NT2/D1 (cell line): ENCODE results near the gene SCYL2.
"Not testable (repeated sequence)": the region's sequence is repeated elsewhere in the genome, so short reads cannot be mapped to it uniquely, and the experiment has no call there.

Experiments
- DNase-seq: peaks from one replicate; pipeline ENCODE4 v3.0.0-alpha.2; 2011; ENCODE audit warnings: low read depth, low spot score
- H3K27me3 ChIP-seq: 2 replicates; pipeline ENCODE4 v1.6.0; 2011; ENCODE audit warnings: mild to moderate bottlenecking; ENCODE audit not compliant: insufficient read length, insufficient read depth
- H3K36me3 ChIP-seq: 2 replicates; pipeline ENCODE4 v1.6.1; 2011; ENCODE audit warnings: mild to moderate bottlenecking, low read length, mixed read lengths; ENCODE audit not compliant: insufficient read depth, insufficient read length
- H3K4me1 ChIP-seq: 2 replicates; pipeline ENCODE4 v1.5.1; 2011; ENCODE audit not compliant: insufficient read depth, insufficient read length
- H3K4me3 ChIP-seq: 2 replicates; pipeline ENCODE4 v1.5.1; 2011; ENCODE audit warnings: low read depth; ENCODE audit not compliant: insufficient read length
- H3K9ac ChIP-seq: 2 replicates; pipeline ENCODE4 v1.6.0; 2011; ENCODE audit warnings: low read depth; ENCODE audit not compliant: insufficient read length
- H3K9me3 ChIP-seq: 2 replicates; pipeline ENCODE4 v1.5.1; 2011; ENCODE audit warnings: mild to moderate bottlenecking, low read length; ENCODE audit not compliant: insufficient read depth
- SUZ12 ChIP-seq: IDR thresholded peaks from 2 replicates; pipeline ENCODE4 v1.6.1; 2011; ENCODE audit not compliant: insufficient read length, insufficient read depth; ENCODE audit errors: extremely low read depth
- YY1 ChIP-seq: IDR thresholded peaks from 2 replicates; pipeline ENCODE4 v1.6.1; 2011; ENCODE audit not compliant: insufficient read length, insufficient read depth
- ZNF274 ChIP-seq: IDR thresholded peaks from 2 replicates; pipeline ENCODE4 v1.6.1; 2011; ENCODE audit warnings: mild to moderate bottlenecking, low read depth, low read length

Gene SCYL2

DNA sequence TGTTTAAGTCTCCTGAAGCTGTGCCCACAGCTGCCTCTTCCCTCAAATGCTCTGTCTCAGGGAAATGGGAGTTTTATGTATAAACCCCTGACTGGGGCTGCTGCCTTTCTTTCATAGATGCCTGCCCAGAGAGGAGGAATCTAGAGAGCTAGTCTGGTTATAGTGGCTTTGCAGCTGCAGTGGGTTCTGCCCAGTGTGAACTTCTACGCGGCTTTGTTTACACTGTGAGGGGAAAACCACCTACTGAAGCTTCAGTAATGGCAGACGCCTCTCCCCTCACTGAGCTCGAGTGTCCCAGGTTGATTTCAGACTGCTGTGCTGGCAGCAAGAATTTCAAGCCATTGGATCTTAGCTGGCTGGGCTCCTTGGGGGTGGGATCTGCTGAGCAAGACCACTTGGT, 36.9 kb downstream of the SCYL2 start:
- Histone ChIP-seq H3K27me3 (no peaks in the 10 kb centered on the region), H3K4me1 (no peaks in the 10 kb centered on the region), H3K4me3 (no peak overlapping the region), H3K9ac (no peak overlapping the region), H3K9me3 (peaks cover 28% of the 10 kb centered on the region; the same call in 1 of the 2 replicates), H3K36me3 (peaks cover 42% of the 10 kb centered on the region)
- TF ChIP-seq YY1: no peak
- DNase-seq: no peak

DNA sequence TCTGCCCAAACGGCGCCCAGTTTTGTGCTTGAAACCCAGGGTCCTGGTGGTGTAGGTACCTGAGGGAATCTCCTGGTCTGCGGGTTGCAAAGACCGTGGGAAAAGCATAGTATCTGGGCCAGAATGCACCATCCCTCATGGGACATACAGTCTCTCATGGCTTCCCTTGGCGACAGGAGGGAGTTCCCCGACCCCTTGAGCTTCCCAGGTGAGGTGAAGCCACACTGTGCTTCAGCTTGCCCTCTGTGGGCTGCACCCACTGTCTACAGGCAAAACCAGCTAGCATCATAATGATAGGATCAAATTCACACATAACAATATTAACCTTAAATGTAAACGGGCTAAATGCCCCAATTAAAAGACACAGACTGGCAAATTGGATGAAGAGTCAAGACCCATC, 37.4 kb downstream of the SCYL2 start:
- not testable (repeated sequence) for H3K4me3 ChIP-seq, H3K27me3 ChIP-seq, H3K9ac ChIP-seq, H3K4me1 ChIP-seq, DNase-seq
- Histone ChIP-seq H3K36me3 (peaks cover 36% of the 10 kb centered on the region), H3K9me3 (peaks cover 28% of the 10 kb centered on the region; the same call in 1 of the 2 replicates)

DNA sequence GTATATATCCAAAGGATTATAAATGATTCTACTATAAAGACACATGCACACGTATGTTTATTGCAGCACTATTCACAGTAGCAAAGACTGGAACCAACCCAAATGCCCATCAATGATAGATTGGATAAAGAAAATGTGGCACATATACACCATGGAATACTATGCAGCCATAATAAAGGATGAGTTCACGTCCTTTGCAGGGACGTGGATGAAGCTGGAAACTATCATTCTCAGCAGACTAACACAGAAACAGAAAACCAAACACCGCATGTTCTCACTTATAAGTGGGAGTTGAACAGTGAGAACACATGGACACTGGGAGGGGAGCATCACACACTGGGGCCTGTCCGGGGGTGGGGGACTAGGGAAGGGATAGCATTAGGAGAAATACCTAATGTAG, 41.2 kb downstream of the SCYL2 start:
- H3K9ac ChIP-seq, H3K4me3 ChIP-seq: not testable (repeated sequence)
- H3K9me3 ChIP-seq: peaks cover 13% of the 10 kb centered on the region; the same call in 1 of the 2 replicates

DNA sequence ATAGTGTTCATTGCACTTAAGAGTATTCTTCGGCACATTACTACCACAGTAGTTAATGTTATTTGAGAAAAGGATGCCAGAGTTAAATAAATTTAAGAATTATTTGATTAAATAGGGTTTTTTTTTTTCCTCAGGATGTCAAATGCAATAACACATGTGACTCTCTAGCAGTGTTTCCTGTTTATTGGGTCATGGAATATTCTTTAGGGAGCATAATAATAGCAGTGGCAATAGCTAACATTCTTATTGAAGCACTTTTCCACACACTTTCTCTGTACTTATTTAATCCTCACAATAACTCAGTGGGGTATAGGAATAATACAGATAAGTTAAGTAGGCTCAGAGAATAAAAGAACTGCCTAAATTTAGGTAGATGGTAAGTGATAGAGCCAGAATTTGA, 44.3 kb downstream of the SCYL2 start:
- peaks cover 60% of the 10 kb centered on the region for H3K36me3 ChIP-seq
- no peaks in the 10 kb centered on the region for H3K4me1 ChIP-seq
- no peak overlapping the region for H3K9ac ChIP-seq
- TF ChIP-seq SUZ12: no peak
- no peak for TF ChIP-seq ZNF274
- no peak for TF ChIP-seq YY1
- no peak for DNase-seq
- H3K4me3 ChIP-seq: no peak overlapping the region
- no peaks in the 10 kb centered on the region for H3K9me3 ChIP-seq
- no peaks in the 10 kb centered on the region for H3K27me3 ChIP-seq

More for the DNA sequence above, 41.2 kb downstream of the SCYL2 start:
- not testable (repeated sequence) for H3K27me3 ChIP-seq, DNase-seq, H3K4me1 ChIP-seq
- H3K36me3 ChIP-seq: peaks cover 41% of the 10 kb centered on the region

DNA sequence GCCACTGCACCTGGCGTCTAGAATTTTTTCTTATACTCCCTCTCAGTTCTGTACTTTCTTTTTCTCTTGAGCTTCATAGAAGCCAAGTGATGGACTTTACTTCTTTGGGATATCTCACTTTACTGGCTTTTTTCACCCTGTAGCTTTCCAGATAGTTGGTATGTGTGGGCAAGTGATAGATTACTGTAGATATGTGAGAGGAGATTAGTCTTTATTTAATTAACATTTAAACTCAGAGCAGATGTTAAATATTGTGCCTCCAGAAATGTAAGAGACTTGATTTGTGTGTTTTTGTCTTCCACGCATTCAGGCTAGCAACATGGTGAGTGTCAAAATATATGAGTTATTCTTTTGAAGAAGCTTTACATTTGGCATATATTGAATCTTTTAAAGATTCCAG, 50.4 kb downstream of the SCYL2 start:
- no peaks in the 10 kb centered on the region for H3K4me1 ChIP-seq
- H3K4me3 ChIP-seq: no peak overlapping the region
- H3K27me3 ChIP-seq: no peaks in the 10 kb centered on the region
- TF ChIP-seq SUZ12: no peak
- TF ChIP-seq ZNF274: no peak
- TF ChIP-seq YY1: no peak
- peaks cover 74% of the 10 kb centered on the region for H3K36me3 ChIP-seq
- no peak for DNase-seq
- H3K9ac ChIP-seq: no peak overlapping the region
- no peaks in the 10 kb centered on the region for H3K9me3 ChIP-seq

DNA sequence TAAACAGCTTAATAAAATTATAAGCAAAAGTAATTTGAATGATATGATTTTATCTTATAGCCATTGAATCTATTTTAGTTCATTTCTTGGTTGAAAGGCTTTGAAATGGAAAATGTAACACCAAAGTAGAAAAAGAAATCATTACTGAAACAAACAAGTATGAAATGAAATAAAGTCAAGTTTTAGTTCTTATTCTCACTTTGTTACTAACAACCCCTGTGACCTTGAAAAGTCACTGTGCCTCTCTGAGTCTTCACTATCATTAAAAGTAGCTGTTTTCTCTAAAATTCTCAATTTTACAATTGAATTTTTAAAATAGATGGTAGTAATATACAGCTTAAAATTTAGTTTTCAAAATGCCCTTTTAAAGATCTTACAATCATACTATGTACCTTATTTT, 57.5 kb downstream of the SCYL2 start:
- TF ChIP-seq YY1: no peak
- TF ChIP-seq SUZ12: no peak
- TF ChIP-seq ZNF274: no peak
- H3K9ac ChIP-seq: no peak overlapping the region
- no peaks in the 10 kb centered on the region for H3K9me3 ChIP-seq
- H3K27me3 ChIP-seq: no peaks in the 10 kb centered on the region
- H3K4me1 ChIP-seq: no peaks in the 10 kb centered on the region
- no peak for DNase-seq
- no peak overlapping the region for H3K4me3 ChIP-seq
- H3K36me3 ChIP-seq: peaks cover 47% of the 10 kb centered on the region

DNA sequence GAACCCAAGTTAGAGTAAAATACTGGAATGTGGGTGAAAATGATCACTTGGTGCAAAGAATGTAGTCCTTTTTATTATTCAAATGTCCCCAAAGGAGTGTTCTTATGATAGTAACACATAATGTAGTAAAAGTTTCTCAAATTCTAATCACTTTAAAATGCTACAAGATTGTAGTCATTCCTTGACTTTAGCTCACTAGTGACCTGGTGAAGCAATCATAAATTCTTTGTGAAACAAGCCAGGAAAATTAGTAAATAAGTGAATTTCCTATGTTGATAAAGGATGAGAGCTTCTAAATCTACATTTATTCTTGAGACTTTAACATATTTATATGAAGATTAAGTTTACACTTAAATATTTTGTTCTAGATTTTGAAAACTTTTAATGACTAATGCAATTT, 59.2 kb downstream of the SCYL2 start:
- peaks cover 55% of the 10 kb centered on the region for H3K36me3 ChIP-seq
- TF ChIP-seq SUZ12: no peak
- TF ChIP-seq ZNF274: no peak
- TF ChIP-seq YY1: no peak
- no peaks in the 10 kb centered on the region for H3K9me3 ChIP-seq
- H3K27me3 ChIP-seq: no peaks in the 10 kb centered on the region
- H3K4me3 ChIP-seq: no peak overlapping the region
- DNase-seq: no peak
- H3K9ac ChIP-seq: no peak overlapping the region
- no peaks in the 10 kb centered on the region for H3K4me1 ChIP-seq

DNA sequence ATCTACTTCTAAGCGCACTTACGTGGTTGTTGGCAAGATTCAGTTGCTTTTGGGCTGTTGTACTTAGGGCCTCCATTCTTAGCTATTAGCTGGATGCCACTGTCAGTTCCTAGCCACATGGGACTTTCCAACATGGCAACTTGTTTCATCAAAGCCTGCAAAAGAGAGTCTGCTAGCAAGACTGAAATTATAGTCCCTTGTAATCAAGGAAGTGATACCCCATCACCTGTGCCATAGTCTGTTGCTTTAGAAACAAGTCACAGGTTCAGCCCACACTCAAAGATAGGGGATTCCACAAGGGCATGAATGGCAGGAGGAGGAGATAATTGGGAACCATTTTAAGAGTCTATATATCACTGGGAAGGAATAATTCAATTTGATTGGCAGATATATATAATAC, 62.8 kb downstream of the SCYL2 start:
- H3K27me3 ChIP-seq: no peaks in the 10 kb centered on the region
- DNase-seq: no peak
- H3K9me3 ChIP-seq: no peaks in the 10 kb centered on the region
- H3K9ac ChIP-seq: no peak overlapping the region
- H3K4me1 ChIP-seq: no peaks in the 10 kb centered on the region
- H3K36me3 ChIP-seq: peaks cover 60% of the 10 kb centered on the region
- TF ChIP-seq YY1 (no peak), ZNF274 (no peak), SUZ12 (no peak)
- no peak overlapping the region for H3K4me3 ChIP-seq

DNA sequence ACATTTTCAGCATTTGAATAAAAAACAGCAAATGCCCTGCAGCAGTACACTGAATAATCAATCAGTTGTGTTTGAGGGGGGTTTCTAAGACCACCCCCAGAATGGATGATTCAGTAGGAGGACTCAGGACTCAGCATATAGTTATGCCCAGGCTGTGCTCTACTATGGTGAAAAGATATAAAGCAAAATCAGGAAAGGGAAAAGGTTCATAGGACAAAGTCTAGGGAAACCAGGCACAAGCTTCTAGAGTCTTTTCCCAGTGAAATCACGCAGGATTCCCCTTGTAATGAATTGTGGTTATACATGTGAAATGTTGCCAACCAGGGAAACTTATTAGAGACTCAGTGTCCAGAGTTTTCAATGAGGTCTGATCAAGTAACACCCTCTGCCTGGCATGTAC, 64.9 kb downstream of the SCYL2 start:
- no peak overlapping the region for H3K4me3 ChIP-seq
- TF ChIP-seq ZNF274 (no peak), YY1 (no peak), SUZ12 (no peak)
- no peaks in the 10 kb centered on the region for H3K4me1 ChIP-seq
- H3K27me3 ChIP-seq: no peaks in the 10 kb centered on the region
- no peaks in the 10 kb centered on the region for H3K9me3 ChIP-seq
- H3K36me3 ChIP-seq: peaks cover 72% of the 10 kb centered on the region
- no peak for DNase-seq
- no peak overlapping the region for H3K9ac ChIP-seq
